MM.1S (cell line): ENCODE results near the gene CMTM4.

Experiments used
- DNase-seq: peaks from one replicate; pipeline ENCODE4 v3.0.0-alpha.2; 2015
- H2AFZ ChIP-seq: fragments of 300-600 bp; sonication (generic); 2 replicates; pipeline ENCODE4 v1.6.0; 2016; ENCODE audit warnings: antibody characterized with exemption, low read length
- H3F3A ChIP-seq: fragments of 300-600 bp; sonication (generic); 2 replicates; pipeline ENCODE4 v1.6.1; 2016; ENCODE audit warnings: mild to moderate bottlenecking, antibody characterized with exemption, low read length, moderate library complexity, mixed read lengths; ENCODE audit not compliant: insufficient read depth
- H3K27ac ChIP-seq: fragments of 300-600 bp; sonication (generic); 2 replicates; pipeline ENCODE4 v1.5.1; 2016; ENCODE audit warnings: mild to moderate bottlenecking, low read length
- H3K27me3 ChIP-seq: fragments of 300-600 bp; sonication (generic); replicated peaks from 2 replicates; pipeline ENCODE4 v1.6.0; 2016; ENCODE audit warnings: low read length; ENCODE audit not compliant: insufficient read depth
- H3K36me3 ChIP-seq: fragments of 300-600 bp; sonication (generic); replicated peaks from 2 replicates; pipeline ENCODE4 v1.6.1; 2016; ENCODE audit warnings: mild to moderate bottlenecking, low read length, mixed read lengths; ENCODE audit not compliant: insufficient read depth
- H3K4me1 ChIP-seq: fragments of 300-600 bp; sonication (generic); 2 replicates; pipeline ENCODE4 v1.6.1; 2016; ENCODE audit warnings: low read length, mixed read lengths
- H3K4me2 ChIP-seq: fragments of 300-600 bp; sonication (generic); 2 replicates; pipeline ENCODE4 v1.6.0; 2016; ENCODE audit warnings: low read depth, low read length
- H3K4me3 ChIP-seq: fragments of 300-600 bp; sonication (generic); 2 replicates; pipeline ENCODE4 v1.5.1; 2016; ENCODE audit warnings: low read length, mixed read lengths
- H3K79me2 ChIP-seq: fragments of 300-600 bp; sonication (generic); 2 replicates; pipeline ENCODE4 v1.6.1; 2016; ENCODE audit warnings: mixed run types, low read length, mixed read lengths
- H3K9ac ChIP-seq: fragments of 300-600 bp; sonication (generic); 2 replicates; pipeline ENCODE4 v1.6.1; 2016; ENCODE audit warnings: low read length, mixed read lengths
- H3K9me2 ChIP-seq: fragments of 300-600 bp; sonication (generic); replicated peaks from 2 replicates; pipeline ENCODE4 v1.6.1; 2016; ENCODE audit warnings: mild to moderate bottlenecking, low read length, mixed read lengths; ENCODE audit not compliant: insufficient read depth
- H3K9me3 ChIP-seq: fragments of 300-600 bp; sonication (generic); replicated peaks from 2 replicates; pipeline ENCODE4 v1.6.1; 2016; ENCODE audit warnings: mild to moderate bottlenecking, low read length, mixed read lengths; ENCODE audit not compliant: insufficient read depth
- H4K20me1 ChIP-seq: fragments of 300-600 bp; sonication (generic); 2 replicates; pipeline ENCODE4 v1.6.1; 2016; ENCODE audit warnings: mild to moderate bottlenecking, low read length, moderate library complexity, mixed read lengths; ENCODE audit not compliant: insufficient read depth
- CTCF ChIP-seq: fragments of 300-600 bp; sonication (generic); IDR thresholded peaks from 2 replicates; pipeline ENCODE4 v1.5.1; 2016; ENCODE audit warnings: antibody characterized with exemption, low read length, mixed read lengths
- EZH2 ChIP-seq: fragments of 300-600 bp; sonication (generic); optimal IDR thresholded peaks from 2 replicates; pipeline ENCODE3; 2017; ENCODE audit warnings: low read depth, mild to moderate bottlenecking, antibody characterized with exemption, low read length, mixed read lengths
- EZH2phosphoT487 ChIP-seq: fragments of 300-600 bp; sonication (generic); IDR thresholded peaks from 2 replicates; pipeline ENCODE4 v1.6.1; 2018; ENCODE audit warnings: antibody characterized with exemption, low read length

CMTM4 gene

GRCh38 chr16:66651965-66652364 lies 44.6 kb downstream of the CMTM4 start:
- Histone ChIP-seq H4K20me1 (no peaks in the 10 kb centered on the region), H3K4me2 (no peak overlapping the region), H3K27ac (no peak overlapping the region), H3F3A (peaks cover 10% of the 10 kb centered on the region; the same call in 1 of the 2 replicates), H2AFZ (no peak overlapping the region), H3K9me3 (no peaks in the 10 kb centered on the region), H3K9me2 (no peaks in the 10 kb centered on the region), H3K9ac (no peak overlapping the region), H3K27me3 (no peaks in the 10 kb centered on the region), H3K4me1 (peaks cover 19% of the 10 kb centered on the region), H3K36me3 (no peaks in the 10 kb centered on the region), H3K4me3 (no peak overlapping the region), H3K79me2 (peaks cover 20% of the 10 kb centered on the region)
- no peak for TF ChIP-seq CTCF
- no peak for TF ChIP-seq EZH2
- TF ChIP-seq EZH2phosphoT487: no peak
- no peak for DNase-seq

GRCh38 chr16:66651474-66651765 lies 45.1 kb downstream of the CMTM4 start:
- 0 out of 2 replicates have a peak overlapping the region, but pooled peaks have one; percentile 15 for H3K4me2 ChIP-seq
- H3K4me3 ChIP-seq: no peak overlapping the region
- no peak overlapping the region for H2AFZ ChIP-seq
- peaks cover 10% of the 10 kb centered on the region; the same call in 1 of the 2 replicates for H3F3A ChIP-seq
- no peaks in the 10 kb centered on the region for H3K27me3 ChIP-seq
- H3K9me3 ChIP-seq: no peaks in the 10 kb centered on the region
- TF ChIP-seq EZH2phosphoT487: no peak
- no peak for TF ChIP-seq EZH2
- no peak for TF ChIP-seq CTCF
- H3K27ac ChIP-seq: no peak overlapping the region
- peaks cover 17% of the 10 kb centered on the region for H3K79me2 ChIP-seq
- H4K20me1 ChIP-seq: no peaks in the 10 kb centered on the region
- H3K36me3 ChIP-seq: no peaks in the 10 kb centered on the region
- peaks cover 19% of the 10 kb centered on the region for H3K4me1 ChIP-seq
- no peak overlapping the region for H3K9ac ChIP-seq
- DNase-seq: no peak
- no peaks in the 10 kb centered on the region for H3K9me2 ChIP-seq

- Histone ChIP-seq H3K9me3 (no peaks in the 10 kb centered on the region), H3F3A (peaks cover 10% of the 10 kb centered on the region; the same call in 1 of the 2 replicates), H3K4me3 (no peak overlapping the region), H3K79me2 (peaks cover 17% of the 10 kb centered on the region), H3K4me1 (peaks cover 19% of the 10 kb centered on the region), H3K9me2 (no peaks in the 10 kb centered on the region), H3K27me3 (no peaks in the 10 kb centered on the region), H3K27ac (no peak overlapping the region), H3K9ac (no peak overlapping the region), H4K20me1 (no peaks in the 10 kb centered on the region), H3K36me3 (no peaks in the 10 kb centered on the region), H3K4me2 (peak overlapping the region; percentile 15; the same call in 1 of the 2 replicates), H2AFZ (no peak overlapping the region)
- peak; percentile 75 for DNase-seq
- TF ChIP-seq CTCF (peak; percentile 94), EZH2 (no peak), EZH2phosphoT487 (no peak)
These were observed 45.7 kb downstream of the CMTM4 start for GRCh38 chr16:66650707-66651473.
